WI38 (cell line): ENCODE results near the gene RTP5.
A peak's percentile ranks its signal among the peaks of the same experiment; 100 is the strongest.

ENCODE experiments used
- H3K4me3 ChIP-seq: 2 replicates; pipeline ENCODE4 v1.5.1; 2011; ENCODE audit warnings: low read depth, mild to moderate bottlenecking, control low read depth, low read length
- CTCF ChIP-seq: IDR thresholded peaks from 2 replicates; pipeline ENCODE4 v1.5.1; 2012; ENCODE audit warnings: low read depth, mild to moderate bottlenecking, control low read depth, low read length

RTP5 gene

DNA sequence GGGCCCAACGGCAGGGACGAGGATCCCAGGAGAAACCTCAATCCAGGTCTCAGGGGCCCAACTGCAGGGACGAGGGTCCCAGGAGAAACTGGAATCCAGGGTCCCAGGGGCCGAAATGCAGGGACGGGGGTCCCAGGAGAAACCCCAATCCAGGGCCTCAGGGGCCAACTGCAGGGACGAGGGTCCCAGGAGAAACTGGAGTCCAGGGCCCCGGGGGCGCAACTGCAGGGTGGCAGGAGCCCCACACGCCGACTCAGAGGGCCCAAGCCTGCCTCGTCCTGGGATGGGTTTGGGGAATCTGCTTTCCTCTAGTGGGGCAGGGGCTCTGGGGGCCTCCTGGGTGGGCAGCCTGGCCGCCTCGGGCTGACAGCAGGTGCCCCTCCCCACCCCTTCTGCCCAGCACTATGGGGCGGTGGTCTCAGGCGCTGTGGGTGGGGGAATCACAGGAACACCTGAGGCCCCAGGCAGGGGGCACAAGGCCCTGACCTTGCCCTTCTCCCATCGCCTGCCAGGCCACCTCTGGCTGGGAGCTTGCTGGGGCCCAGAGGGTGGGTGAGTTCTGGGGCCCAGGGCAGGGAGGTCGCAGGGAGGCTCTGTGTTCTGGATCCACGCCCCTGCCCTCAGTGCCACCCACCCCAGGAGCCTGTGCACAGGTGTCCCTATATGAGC, 7.1 kb downstream of the RTP5 start:
- TF ChIP-seq CTCF: no peak
- H3K4me3 ChIP-seq: no peak overlapping the region

DNA sequence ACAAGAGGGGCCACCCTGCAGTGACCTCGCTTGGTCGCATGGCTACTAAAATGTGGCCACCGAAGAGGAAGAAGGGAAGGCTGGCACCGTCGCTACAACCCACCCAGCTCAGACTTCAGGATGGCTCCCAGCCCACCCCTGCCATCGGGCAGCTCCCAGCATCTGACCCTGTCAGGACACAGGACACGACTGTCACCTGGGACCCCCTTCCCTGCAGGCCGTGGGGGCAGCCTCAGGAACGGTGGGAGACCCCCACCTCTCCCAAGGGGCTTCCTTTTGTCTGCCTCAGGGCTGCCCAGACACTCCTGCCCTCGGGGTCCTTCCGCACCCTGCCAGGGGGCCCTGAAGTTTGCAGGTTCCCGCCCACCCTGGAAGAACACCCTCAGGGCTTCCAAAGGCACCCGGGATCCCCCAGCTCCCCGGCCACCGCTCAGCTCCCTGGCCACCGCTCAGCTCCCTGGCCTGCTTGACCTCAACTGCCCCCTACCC, 7.7 kb downstream of the RTP5 start:
- H3K4me3 ChIP-seq: no peak overlapping the region
- TF ChIP-seq CTCF: no peak

GRCh38 chr2:241877989-241878970, 8.8 kb downstream of the RTP5 start:
- TF ChIP-seq CTCF: peak; percentile 60
- no peak overlapping the region for H3K4me3 ChIP-seq

DNA sequence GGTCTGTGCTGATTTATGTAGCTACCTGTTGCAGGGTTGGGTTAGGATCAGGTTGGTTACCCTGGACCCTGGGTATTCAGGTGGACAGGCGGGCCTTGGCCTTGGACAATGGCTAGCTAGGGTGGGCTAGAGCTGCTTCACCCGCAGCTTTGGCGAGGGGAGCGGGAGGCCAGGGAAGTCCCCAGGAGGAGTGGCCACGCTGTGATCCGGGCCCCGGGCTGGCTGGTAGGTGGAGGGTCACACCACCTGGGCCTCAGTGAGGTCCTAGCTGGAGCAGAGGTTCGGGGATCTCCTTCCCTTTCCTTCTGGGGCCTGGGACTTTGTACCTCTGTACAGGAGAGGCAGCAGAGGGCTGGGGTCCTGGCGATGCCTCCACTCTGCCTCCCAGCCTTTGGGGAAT, 9.8 kb downstream of the RTP5 start:
- TF ChIP-seq CTCF: no peak
- no peak overlapping the region for H3K4me3 ChIP-seq

GRCh38 chr2:241880311-241881073, 11.0 kb downstream of the RTP5 start:
- no peak for TF ChIP-seq CTCF
- peak overlapping the region; percentile 56; the same call in 1 of the 2 replicates for H3K4me3 ChIP-seq

GRCh38 chr2:241882091-241882625, 12.6 kb downstream of the RTP5 start:
- TF ChIP-seq CTCF: no peak
- H3K4me3 ChIP-seq: peak overlapping the region; percentile 20
